Panc1 (cell line): ENCODE results near the gene NUMBL. TPM values are rescaled to one million over a fixed set of nuclear protein-coding genes. Genes with fewer than 3 reads are reported as not detected.

Source experiments
- ATAC-seq: fragments of 200-7000 bp; cut with Tn5 transposase; 2 replicates; pipeline ENCODE4 v1.9.1; 2020; ENCODE audit warnings: mild to moderate bottlenecking, moderate library complexity
- BruUV-seq: library from RNA; stranded (reverse); fragments of 400-500 nt; replicated peaks from 2 replicates; lab custom pipeline; 2021; lab: Mats Ljungman, UMichigan
- CTCF ChIA-PET: fragments of 300-600 bp; sonication (Branson Sonifier 250); formaldehyde crosslinking; loops from one replicate; lab custom pipeline; 2022; ENCODE audit warnings: antibody characterized with exemption; lab: Charles Lee
- POLR2A ChIA-PET: fragments of 300-600 bp; sonication (Branson Sonifier 250); formaldehyde crosslinking; loops from one replicate; lab custom pipeline; 2022; ENCODE audit warnings: antibody characterized with exemption; lab: Charles Lee
- DNase-seq: peaks from one replicate; pipeline ENCODE4 v3.0.0-alpha.2; 2010; ENCODE audit warnings: low read depth, low spot score
- H3K27ac ChIP-seq: 2 replicates; pipeline ENCODE4 v1.5.1; 2011; ENCODE audit warnings: mild to moderate bottlenecking, low read length, inconsistent platforms
- H3K27me3 ChIP-seq: fragments of 200-500 bp; sonication (Bioruptor generic); 2 replicates; pipeline ENCODE4 v1.6.0; 2014; ENCODE audit warnings: low read length, inconsistent platforms; ENCODE audit not compliant: control insufficient read depth, insufficient read depth
- H3K36me3 ChIP-seq: fragments of 200-500 bp; sonication (Bioruptor generic); 2 replicates; pipeline ENCODE4 v1.5.1; 2014; ENCODE audit warnings: inconsistent platforms, mild to moderate bottlenecking, low read length, moderate library complexity; ENCODE audit not compliant: control insufficient read depth, insufficient read depth
- H3K4me1 ChIP-seq: 2 replicates; pipeline ENCODE4 v1.5.1; 2011; ENCODE audit warnings: inconsistent platforms, mild to moderate bottlenecking, low read length, moderate library complexity; ENCODE audit not compliant: control insufficient read depth, insufficient read depth
- H3K4me3 ChIP-seq, 2 experiments: 2 replicates each; pipeline ENCODE4 v1.5.1; 2011 to 2012; ENCODE audit warnings: low read depth in 2 of 2, low read length in 2 of 2, mild to moderate bottlenecking in 2 of 2, inconsistent platforms in 1 of 2, moderate library complexity in 1 of 2
- H3K9me3 ChIP-seq: fragments of 200-500 bp; sonication (Bioruptor generic); 2 replicates; pipeline ENCODE4 v1.5.1; 2014; ENCODE audit warnings: low read depth, mild to moderate bottlenecking, inconsistent platforms, low read length, moderate library complexity; ENCODE audit not compliant: control insufficient read depth, insufficient read depth
- POLR2AphosphoS5 ChIP-seq: IDR thresholded peaks from 2 replicates; pipeline ENCODE4 v1.6.1; 2012; ENCODE audit warnings: mild to moderate bottlenecking, low read depth, low read length, moderate library complexity
- REST ChIP-seq, 2 experiments: IDR thresholded peaks; 2 replicates each; pipeline ENCODE4 v1.6.1; 2011 to 2012; ENCODE audit warnings: low read depth in 2 of 2, control low read depth in 1 of 2, low read length in 1 of 2, mild to moderate bottlenecking in 1 of 2, moderate library complexity in 1 of 2; ENCODE audit not compliant: insufficient read depth in 1 of 2
- SIN3A ChIP-seq: IDR thresholded peaks from 2 replicates; pipeline ENCODE4 v1.6.1; 2012; ENCODE audit warnings: low read depth, mild to moderate bottlenecking, low read length, moderate library complexity, borderline replicate concordance; ENCODE audit not compliant: insufficient read depth
- TCF7L2 ChIP-seq: IDR thresholded peaks from 2 replicates; pipeline ENCODE4 v1.6.1; 2011; ENCODE audit warnings: mild to moderate bottlenecking, low read depth, low read length, inconsistent platforms
- in situ Hi-C: cut with HindIII; loops from 2 replicates; pipeline ENCODE4 v1.10.0; 2016; ENCODE audit warnings: low sequenced_read_pairs, low pct_unique_long_range_greater_than_20kb
- intact Hi-C: fragments of 100-400 bp; cut with micrococcal nuclease; formaldehyde crosslinking; loops from one replicate; pipeline ENCODE4 v1.10.0; 2022; ENCODE audit not compliant: unreplicated experiment
- total RNA-seq: library from RNA; stranded (reverse); gene quantifications from one replicate; pipeline ENCODE4 v1.2.1, GENCODE V29; 2021; ENCODE audit not compliant: unreplicated experiment
- TF ChIP-seq, protein P1 (sequence below): fragments of 450-650 bp; IDR thresholded peaks from 2 replicates; pipeline ENCODE4 v1.5.1; 2017; ENCODE audit warnings: mild to moderate bottlenecking

The NUMBL gene
- total RNA-seq, 1 experiment from 2014 or later = 27.6 TPM

DNA sequence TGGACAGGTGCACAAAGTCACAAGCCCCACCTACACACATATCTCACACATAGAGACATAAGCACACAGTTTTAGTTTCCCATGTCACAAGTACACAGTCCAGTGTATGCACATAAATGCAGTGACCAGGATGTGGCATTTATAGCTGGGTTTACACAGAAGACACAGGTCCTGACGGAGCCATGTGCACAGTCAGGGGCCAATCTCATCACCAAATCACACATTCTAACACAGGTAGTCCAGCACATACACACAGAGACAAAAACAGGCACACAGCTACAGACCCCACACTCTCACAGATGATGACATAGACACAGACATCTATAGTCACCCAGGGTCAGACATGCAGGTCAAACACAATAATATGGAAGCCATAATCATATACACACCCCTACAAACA lies 2.1 kb downstream of the NUMBL start:
- Histone ChIP-seq H3K4me3 (peak overlapping the region in 1 of 2 experiments; percentile 58; a peak in 1 of 4 replicates), H3K9me3 (no peaks in the 10 kb centered on the region), H3K4me1 (peaks cover 9% of the 10 kb centered on the region), H3K27me3 (no peaks in the 10 kb centered on the region), H3K36me3 (no peaks in the 10 kb centered on the region), H3K27ac (no peak overlapping the region)
- TF ChIP-seq, protein P1, sequence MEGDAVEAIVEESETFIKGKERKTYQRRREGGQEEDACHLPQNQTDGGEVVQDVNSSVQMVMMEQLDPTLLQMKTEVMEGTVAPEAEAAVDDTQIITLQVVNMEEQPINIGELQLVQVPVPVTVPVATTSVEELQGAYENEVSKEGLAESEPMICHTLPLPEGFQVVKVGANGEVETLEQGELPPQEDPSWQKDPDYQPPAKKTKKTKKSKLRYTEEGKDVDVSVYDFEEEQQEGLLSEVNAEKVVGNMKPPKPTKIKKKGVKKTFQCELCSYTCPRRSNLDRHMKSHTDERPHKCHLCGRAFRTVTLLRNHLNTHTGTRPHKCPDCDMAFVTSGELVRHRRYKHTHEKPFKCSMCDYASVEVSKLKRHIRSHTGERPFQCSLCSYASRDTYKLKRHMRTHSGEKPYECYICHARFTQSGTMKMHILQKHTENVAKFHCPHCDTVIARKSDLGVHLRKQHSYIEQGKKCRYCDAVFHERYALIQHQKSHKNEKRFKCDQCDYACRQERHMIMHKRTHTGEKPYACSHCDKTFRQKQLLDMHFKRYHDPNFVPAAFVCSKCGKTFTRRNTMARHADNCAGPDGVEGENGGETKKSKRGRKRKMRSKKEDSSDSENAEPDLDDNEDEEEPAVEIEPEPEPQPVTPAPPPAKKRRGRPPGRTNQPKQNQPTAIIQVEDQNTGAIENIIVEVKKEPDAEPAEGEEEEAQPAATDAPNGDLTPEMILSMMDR = no peak
- TF ChIP-seq POLR2AphosphoS5 (no peak), REST (IDR thresholded peaks at IDR 0.05; ENCODE audit: insufficient read depth in 1 of 2, low read depth in 2 of 2, low read length in 1 of 2) (no peak), TCF7L2 (no peak), SIN3A (no peak)
- DNase-seq (no peak), ATAC-seq (no peak)
- ChIA-PET CTCF (no interaction called here), POLR2A (no interaction called here)
- intact Hi-C loops (no loop called here), in situ Hi-C loops (no loop called here)
- TSS peak; percentile 71 for BruUV-seq

GRCh38 chr19:40687525-40688016 lies 2.9 kb downstream of the NUMBL start:
- ChIA-PET POLR2A (no interaction called here), CTCF (no interaction called here)
- intact Hi-C loops = no loop called here
- Histone ChIP-seq H3K9me3 (no peaks in the 10 kb centered on the region), H3K27me3 (no peaks in the 10 kb centered on the region), H3K4me1 (peaks cover 9% of the 10 kb centered on the region), H3K36me3 (no peaks in the 10 kb centered on the region), H3K4me3 (no peak overlapping the region), H3K27ac (no peak overlapping the region)
- in situ Hi-C loops = no loop called here
- DNase-seq (no peak), ATAC-seq (no peak)
- TF ChIP-seq TCF7L2 (no peak), SIN3A (no peak), POLR2AphosphoS5 (no peak), REST (IDR thresholded peaks at IDR 0.05; ENCODE audit: insufficient read depth in 1 of 2, low read depth in 2 of 2, low read length in 1 of 2) (no peak)
- TF ChIP-seq, protein P1 = no peak
- BruUV-seq = no TSS peak
